H7 (cell line): ENCODE results near the gene JPH4. TPM values are rescaled to one million over a fixed set of nuclear protein-coding genes. Genes with fewer than 3 reads are reported as not detected.
"Not testable (repeated sequence)": the region's sequence is repeated elsewhere in the genome, so short reads cannot be mapped to it uniquely, and the experiment has no call there.

Source experiments
- DNase-seq: peaks from one replicate; pipeline ENCODE4 v3.0.0; 2012
- H3K27me3 ChIP-seq: 2 replicates; pipeline ENCODE4 v1.6.0; 2011; ENCODE audit warnings: mild to moderate bottlenecking, low read length; ENCODE audit not compliant: control insufficient read depth, insufficient read depth
- H3K36me3 ChIP-seq: replicated peaks from 2 replicates; pipeline ENCODE4 v1.5.1; 2011; ENCODE audit warnings: low read length; ENCODE audit not compliant: control insufficient read depth, insufficient read depth
- H3K4me3 ChIP-seq: 2 replicates; pipeline ENCODE4 v1.5.1; 2011; ENCODE audit warnings: low read depth, mild to moderate bottlenecking, control low read depth, low read length, moderate library complexity; ENCODE audit not compliant: insufficient read depth
- total RNA-seq: library from RNA; depleted of rRNA; stranded (reverse); fragments of >200 nt; shearing (Covaris generic); gene quantifications from 2 replicates; pipeline ENCODE4 v1.2.3, GENCODE V29; 2014

JPH4 gene
- total RNA-seq, 1 experiment from 2014 or later: 2.0 TPM

- DNase-seq: peak; percentile 60
- Histone ChIP-seq H3K36me3 (peaks cover 7% of the 10 kb centered on the region), H3K4me3 (no peak overlapping the region), H3K27me3 (no peaks in the 10 kb centered on the region)
These were observed 33.8 kb downstream of the JPH4 start for GRCh38 chr14:23544511-23545447.

- peaks cover 7% of the 10 kb centered on the region for H3K36me3 ChIP-seq
- H3K4me3 ChIP-seq: no peak overlapping the region
- DNase-seq: no peak
- no peaks in the 10 kb centered on the region for H3K27me3 ChIP-seq
These were observed 35.2 kb downstream of the JPH4 start for GRCh38 chr14:23543403-23543802.

- Histone ChIP-seq H3K27me3 (no peaks in the 10 kb centered on the region), H3K36me3 (peaks cover 7% of the 10 kb centered on the region), H3K4me3 (no peak overlapping the region)
- DNase-seq: no peak
These were observed 36.3 kb downstream of the JPH4 start for GRCh38 chr14:23542261-23542660.

- H3K36me3 ChIP-seq: peaks cover 7% of the 10 kb centered on the region
- DNase-seq: no peak
- no peaks in the 10 kb centered on the region for H3K27me3 ChIP-seq
- H3K4me3 ChIP-seq: no peak overlapping the region
These were observed 38.5 kb downstream of the JPH4 start for GRCh38 chr14:23540141-23540469.

GRCh38 chr14:23539248-23540140 lies 39.1 kb downstream of the JPH4 start:
- peaks cover 9% of the 10 kb centered on the region for H3K36me3 ChIP-seq
- H3K27me3 ChIP-seq: no peaks in the 10 kb centered on the region
- no peak overlapping the region for H3K4me3 ChIP-seq
- DNase-seq: peak; percentile 88

DNA sequence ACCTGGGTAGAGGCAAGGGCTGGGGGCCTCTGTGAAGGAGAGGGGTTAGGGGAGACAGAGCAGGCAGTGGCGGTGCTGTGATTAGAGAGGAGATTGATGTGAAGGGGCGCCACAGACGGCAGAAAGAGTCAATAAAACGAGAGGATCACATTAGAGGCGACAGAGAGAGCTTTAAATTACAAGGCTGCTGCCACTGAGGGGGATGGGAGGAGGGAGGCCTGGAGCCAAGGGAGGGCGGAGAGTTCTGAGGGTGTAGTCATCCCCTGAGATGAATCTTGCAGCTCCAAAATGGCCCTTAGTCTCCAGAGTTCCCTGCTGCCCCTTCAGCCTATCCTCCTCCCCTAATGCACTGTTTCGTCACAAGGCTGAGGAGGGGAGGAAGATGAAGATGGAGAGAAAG lies 39.8 kb downstream of the JPH4 start:
- peak overlapping the region; percentile 38 for H3K4me3 ChIP-seq
- H3K36me3 ChIP-seq: peaks cover 12% of the 10 kb centered on the region
- no peak for DNase-seq
- no peaks in the 10 kb centered on the region for H3K27me3 ChIP-seq

- DNase-seq: peak; percentile 73
- Histone ChIP-seq H3K36me3 (peaks cover 13% of the 10 kb centered on the region), H3K4me3 (peak overlapping the region; percentile 73), H3K27me3 (no peaks in the 10 kb centered on the region)
These were observed 40.4 kb downstream of the JPH4 start for GRCh38 chr14:23538050-23538718.

DNA sequence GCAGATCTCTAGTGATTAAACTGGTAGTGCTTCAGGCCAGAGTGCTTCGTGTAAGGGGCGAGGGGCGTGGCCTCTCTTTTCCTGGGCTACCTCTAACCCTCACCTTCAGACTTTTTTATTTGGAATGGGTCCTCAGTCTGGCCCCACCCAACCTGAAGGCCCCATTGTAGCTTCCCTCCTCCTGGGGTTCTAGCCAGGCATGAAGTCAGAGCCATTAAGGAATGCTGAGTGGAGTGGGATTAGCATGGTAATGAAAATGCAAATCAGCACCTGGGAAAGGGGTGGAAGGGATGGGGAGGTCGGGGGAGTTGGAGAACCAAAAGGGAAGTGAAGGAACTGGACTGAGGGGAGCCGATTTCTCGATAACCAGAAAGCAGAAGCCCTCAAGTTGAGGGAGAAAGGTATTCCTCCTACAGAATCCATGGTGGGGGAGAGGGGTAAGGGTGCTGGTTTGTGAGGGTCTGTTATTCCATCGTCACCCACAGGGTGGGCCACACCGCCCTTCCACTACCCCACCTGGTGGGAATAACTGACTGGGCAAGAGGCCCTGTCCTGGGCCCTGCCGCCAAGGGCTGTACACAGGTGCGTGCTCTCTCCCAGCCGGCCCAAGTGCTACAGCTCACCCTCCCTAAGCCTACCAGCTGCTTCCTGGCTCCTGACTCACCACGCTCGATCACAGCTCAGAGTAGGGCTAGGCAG lies 41.1 kb downstream of the JPH4 start:
- H3K27me3 ChIP-seq: no peaks in the 10 kb centered on the region
- peaks cover 19% of the 10 kb centered on the region for H3K36me3 ChIP-seq
- DNase-seq: peak; percentile 90
- peak overlapping the region; percentile 73 for H3K4me3 ChIP-seq

DNA sequence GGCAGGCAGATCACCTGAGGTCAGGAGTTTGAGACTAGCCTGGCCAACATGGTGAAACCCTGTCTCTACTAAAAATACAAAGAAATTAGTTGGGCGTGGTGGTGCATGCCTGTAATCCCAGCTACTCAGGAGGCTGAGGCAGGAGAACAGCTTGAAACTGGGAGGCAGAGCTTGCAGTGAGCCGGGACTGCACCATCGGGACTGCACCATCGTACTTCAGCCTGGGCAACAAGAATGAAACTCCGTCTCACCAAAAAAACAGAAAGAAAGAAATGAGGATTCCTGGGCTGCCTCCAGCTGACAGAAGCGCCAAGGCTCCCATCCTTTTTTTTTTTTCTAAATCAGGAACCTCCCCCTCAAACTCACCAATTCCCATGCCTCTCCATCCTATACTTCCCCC lies 41.7 kb downstream of the JPH4 start:
- not testable (repeated sequence) for H3K27me3 ChIP-seq, DNase-seq
- Histone ChIP-seq H3K36me3 (peaks cover 17% of the 10 kb centered on the region), H3K4me3 (0 out of 2 replicates have a peak overlapping the region, but pooled peaks have one; percentile 6)

DNA sequence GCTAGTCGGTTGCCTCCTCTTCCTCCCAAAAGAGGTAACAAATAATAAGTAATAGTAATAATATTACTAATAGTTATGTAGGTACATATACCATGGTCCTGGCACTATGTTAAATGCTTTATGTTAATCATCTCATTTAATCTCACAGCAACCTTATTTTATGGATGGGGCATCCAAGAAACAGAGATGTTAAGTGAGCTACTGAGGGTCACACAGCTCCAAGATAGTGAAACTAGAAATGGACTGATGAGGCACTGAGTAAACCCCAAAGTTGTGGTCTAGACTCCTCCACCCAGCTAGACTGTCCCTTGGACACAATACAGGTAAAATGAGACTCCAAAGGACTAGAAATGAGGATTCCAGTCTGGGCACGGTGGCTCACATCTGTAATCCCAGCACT lies 42.1 kb downstream of the JPH4 start:
- H3K27me3 ChIP-seq: no peaks in the 10 kb centered on the region
- peaks cover 17% of the 10 kb centered on the region for H3K36me3 ChIP-seq
- no peak overlapping the region for H3K4me3 ChIP-seq
- no peak for DNase-seq

DNA sequence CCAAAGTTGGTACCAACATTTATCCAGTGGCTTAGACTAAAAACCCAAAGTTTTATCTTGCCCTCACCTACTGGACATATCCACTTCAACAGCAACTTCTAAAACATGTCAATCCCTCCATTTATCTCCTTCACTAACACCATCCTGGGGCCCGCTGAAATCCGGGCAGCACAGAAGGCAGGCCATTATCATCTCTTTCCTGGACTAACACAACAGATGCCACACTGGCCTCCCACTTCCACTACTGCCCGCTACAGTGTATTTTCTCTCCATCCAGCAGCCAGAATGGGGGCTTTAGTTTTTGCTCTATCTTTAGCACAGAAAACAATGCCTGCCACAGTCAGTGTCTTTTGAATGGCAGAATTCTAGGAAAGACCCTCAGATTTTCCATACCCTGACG lies 42.6 kb downstream of the JPH4 start:
- no peaks in the 10 kb centered on the region for H3K27me3 ChIP-seq
- DNase-seq: no peak
- peaks cover 17% of the 10 kb centered on the region for H3K36me3 ChIP-seq
- no peak overlapping the region for H3K4me3 ChIP-seq

- H3K4me3 ChIP-seq: no peak overlapping the region
- no peak for DNase-seq
- H3K36me3 ChIP-seq: peaks cover 29% of the 10 kb centered on the region
- no peaks in the 10 kb centered on the region for H3K27me3 ChIP-seq
These were observed 44.7 kb downstream of the JPH4 start for GRCh38 chr14:23533652-23534435.

DNA sequence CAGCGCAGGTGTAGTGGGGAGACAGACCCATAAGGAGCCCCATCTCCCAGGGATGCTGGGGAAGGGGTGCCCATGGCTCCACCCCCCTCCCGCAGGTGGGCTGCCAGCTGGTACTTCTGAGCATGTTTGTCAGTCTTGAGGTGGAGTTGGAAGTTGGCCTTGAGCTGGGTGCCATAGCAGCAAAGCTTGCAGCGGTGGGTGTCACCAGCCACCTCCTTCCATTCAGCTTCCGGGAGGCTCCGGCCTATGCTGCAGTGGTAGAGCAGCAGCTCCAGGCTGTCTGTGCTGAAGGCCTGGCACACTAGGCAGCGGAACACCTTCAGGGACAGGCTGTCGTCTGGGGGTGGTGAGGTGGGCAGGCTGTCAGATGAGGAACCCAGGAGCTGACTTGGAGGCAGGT lies 45.9 kb downstream of the JPH4 start:
- Histone ChIP-seq H3K36me3 (peaks cover 34% of the 10 kb centered on the region), H3K27me3 (no peaks in the 10 kb centered on the region), H3K4me3 (no peak overlapping the region)
- DNase-seq: no peak
